ENCODE results near the gene PLB1.
"Not testable (repeated sequence)": the region's sequence is repeated elsewhere in the genome, so short reads cannot be mapped to it uniquely, and the experiment has no call there.

Gene PLB1

GRCh38 chr2:28544405-28544921 lies 48.6 kb downstream of the PLB1 start:
- no peak for DNase-seq (ENCODE audit: low read depth)
- no peak overlapping the region for H3K4me3 ChIP-seq (ENCODE audit: control insufficient read depth, low read depth, low read length)
- TF ChIP-seq CTCF (conservative IDR thresholded peaks at IDR 0.05; ENCODE audit: control insufficient read depth, insufficient read depth, low read depth, low read length) = no peak

DNA sequence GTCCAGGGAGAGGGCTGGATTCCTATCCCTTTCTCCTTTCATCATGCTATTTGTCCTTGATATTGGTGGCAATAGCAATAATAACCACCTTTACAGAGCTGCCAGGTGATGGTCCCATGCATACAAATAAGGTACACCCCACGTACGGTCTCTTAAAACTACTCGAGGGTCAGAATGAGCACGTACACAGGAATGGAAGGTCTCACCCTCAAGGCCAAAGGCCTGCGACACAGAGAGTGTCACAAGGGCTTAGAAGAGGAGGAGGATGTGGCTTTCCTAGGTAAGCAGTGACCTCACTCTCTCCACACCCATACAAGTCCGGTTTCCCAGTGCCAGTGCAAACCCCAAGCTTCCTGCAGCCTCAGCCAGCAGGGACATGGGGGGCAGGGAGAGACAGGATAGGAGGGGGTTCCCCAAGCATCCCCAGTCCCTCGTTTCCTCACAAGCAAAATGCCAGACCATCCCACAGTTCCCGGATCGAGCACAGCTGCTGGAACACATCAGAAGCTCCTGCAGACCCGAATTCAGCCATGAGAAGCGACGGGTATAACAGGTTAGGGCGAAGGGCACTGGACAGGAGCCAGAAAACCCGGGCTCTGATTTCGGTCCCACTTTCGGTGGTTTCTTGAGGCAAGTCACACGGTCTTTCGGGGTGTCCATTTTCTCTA lies 49.2 kb downstream of the PLB1 start:
- no peak for DNase-seq (ENCODE audit: low read depth)
- H3K4me3 ChIP-seq (ENCODE audit: control insufficient read depth, low read depth, low read length) = no peak overlapping the region

DNA sequence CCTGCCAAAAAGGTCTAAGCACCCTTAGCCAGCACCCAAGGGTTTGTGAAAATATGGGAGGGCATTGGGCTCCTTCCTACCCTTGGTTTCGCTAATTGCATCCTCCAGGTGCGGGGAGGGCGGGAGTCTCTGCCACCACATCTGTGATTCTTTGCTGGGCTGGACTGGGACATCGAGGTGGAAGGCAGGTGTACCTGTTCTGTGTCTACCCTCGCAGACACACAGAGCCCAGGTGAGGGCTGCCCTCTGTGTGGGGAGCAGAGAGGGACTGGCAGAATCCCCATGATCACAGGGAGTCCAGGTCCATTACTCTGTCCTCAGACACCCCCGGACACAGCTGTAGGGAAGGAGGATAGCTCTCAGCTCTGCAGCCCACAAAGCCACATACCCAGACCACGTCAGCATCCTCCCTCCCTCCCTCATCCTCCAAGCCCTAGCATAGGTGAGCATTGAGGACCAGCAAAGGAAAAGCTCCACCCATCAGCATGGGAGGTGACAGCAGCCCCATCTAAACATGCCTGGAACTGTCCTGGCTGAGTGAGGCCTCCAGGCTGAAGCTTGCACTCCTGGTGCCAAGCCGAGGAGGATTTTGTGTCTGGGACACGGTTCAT lies 49.8 kb downstream of the PLB1 start:
- no peak overlapping the region for H3K4me3 ChIP-seq (ENCODE audit: control insufficient read depth, low read depth, low read length)
- TF ChIP-seq CTCF (conservative IDR thresholded peaks at IDR 0.05; ENCODE audit: control insufficient read depth, insufficient read depth, low read depth, low read length) = no peak
- DNase-seq (ENCODE audit: low read depth) = no peak

More for the DNA sequence above, 49.2 kb downstream of the PLB1 start:
- no peak for TF ChIP-seq CTCF (conservative IDR thresholded peaks at IDR 0.05; ENCODE audit: control insufficient read depth, insufficient read depth, low read depth, low read length)

- no peak for TF ChIP-seq CTCF (conservative IDR thresholded peaks at IDR 0.05; ENCODE audit: control insufficient read depth, insufficient read depth, low read depth, low read length)
These were observed 50.4 kb downstream of the PLB1 start for GRCh38 chr2:28546242-28546641.

GRCh38 chr2:28547223-28547860 lies 51.5 kb downstream of the PLB1 start:
- H3K4me3 ChIP-seq (ENCODE audit: control insufficient read depth, low read depth, low read length) = no peak overlapping the region
- TF ChIP-seq CTCF (conservative IDR thresholded peaks at IDR 0.05; ENCODE audit: control insufficient read depth, insufficient read depth, low read depth, low read length) = no peak
- no peak for DNase-seq (ENCODE audit: low read depth)

More at GRCh38 chr2:28546242-28546641, 50.4 kb downstream of the PLB1 start:
- DNase-seq (ENCODE audit: low read depth) = no peak
- no peak overlapping the region for H3K4me3 ChIP-seq (ENCODE audit: control insufficient read depth, low read depth, low read length)

- DNase-seq (ENCODE audit: low read depth) = no peak
- H3K4me3 ChIP-seq (ENCODE audit: control insufficient read depth, low read depth, low read length) = no peak overlapping the region
- no peak for TF ChIP-seq CTCF (conservative IDR thresholded peaks at IDR 0.05; ENCODE audit: control insufficient read depth, insufficient read depth, low read depth, low read length)
These were observed 52.2 kb downstream of the PLB1 start for GRCh38 chr2:28547906-28548600.

- DNase-seq (ENCODE audit: low read depth); H3K4me3 ChIP-seq (ENCODE audit: control insufficient read depth, low read depth, low read length): not testable (repeated sequence)
These were observed 54.5 kb downstream of the PLB1 start for GRCh38 chr2:28550345-28550744.
